Endodermal cell (in vitro differentiated cells): ENCODE data around the gene OVOL2. TPM values are rescaled to one million over a fixed set of nuclear protein-coding genes. Genes with fewer than 3 reads are reported as not detected.
"Not testable (repeated sequence)": the region's sequence is repeated elsewhere in the genome, so short reads cannot be mapped to it uniquely, and the experiment has no call there.

ENCODE experiments used
- DNase-seq: peaks from one replicate; pipeline ENCODE4 v3.0.0-alpha.2; 2017
- H3K27ac ChIP-seq: 2 replicates; pipeline ENCODE4 v1.5.1; 2013; ENCODE audit warnings: mild to moderate bottlenecking, low read depth, low read length, moderate library complexity
- H3K27me3 ChIP-seq: 2 replicates; pipeline ENCODE4 v1.6.1; 2013; ENCODE audit warnings: mild to moderate bottlenecking, low read length, moderate library complexity; ENCODE audit not compliant: insufficient read depth, control insufficient read depth, poor library complexity, severe bottlenecking
- H3K36me3 ChIP-seq: 2 replicates; pipeline ENCODE4 v1.7.0; 2013; ENCODE audit warnings: mild to moderate bottlenecking, low read length, moderate library complexity; ENCODE audit not compliant: control insufficient read depth, insufficient read depth
- H3K4me1 ChIP-seq: one replicate; pipeline ENCODE4 v1.7.0; 2013; ENCODE audit warnings: low read length; ENCODE audit not compliant: control insufficient read depth, insufficient read depth
- H3K4me3 ChIP-seq: 2 replicates; pipeline ENCODE4 v1.5.1; 2013; ENCODE audit warnings: mild to moderate bottlenecking, low read length, moderate library complexity
- H3K9ac ChIP-seq: 2 replicates; pipeline ENCODE4 v1.6.1; 2013; ENCODE audit warnings: mild to moderate bottlenecking, low read length, moderate library complexity; ENCODE audit not compliant: poor library complexity, severe bottlenecking; ENCODE audit errors: extremely low read depth
- H3K9me3 ChIP-seq: 2 replicates; pipeline ENCODE4 v1.6.1; 2013; ENCODE audit warnings: mild to moderate bottlenecking, low read length, moderate library complexity; ENCODE audit not compliant: control insufficient read depth
- H3K27ac Mint-ChIP-seq: 2 replicates; pipeline ENCODE4 v1.8.0; 2020; ENCODE audit warnings: mixed read lengths
- H3K27me3 Mint-ChIP-seq: 2 replicates; pipeline ENCODE4 v1.8.0; 2021; ENCODE audit warnings: mild to moderate bottlenecking, mixed read lengths; ENCODE audit not compliant: insufficient read depth
- H3K36me3 Mint-ChIP-seq: 2 replicates; pipeline ENCODE4 v1.8.0; 2020; ENCODE audit warnings: low read depth, mixed read lengths
- H3K4me1 Mint-ChIP-seq: 2 replicates; pipeline ENCODE4 v1.8.0; 2020; ENCODE audit warnings: mixed read lengths
- H3K4me3 Mint-ChIP-seq: 2 replicates; pipeline ENCODE4 v1.8.0; 2020; ENCODE audit warnings: mild to moderate bottlenecking, moderate library complexity, mixed read lengths
- H3K9me3 Mint-ChIP-seq: 2 replicates; pipeline ENCODE4 v1.8.0; 2020; ENCODE audit warnings: mild to moderate bottlenecking, mixed read lengths
- WGBS, 2 experiments: methylation state at CpG; one replicate each; pipeline versions ENCODE4 v1.1.5 to v1.1.7; 2013; ENCODE audit warnings: missing lambda C conversion rate in 2 of 2, mixed read lengths in 1 of 2; ENCODE audit not compliant: insufficient coverage in 1 of 2, insufficient read length in 1 of 2; 5-methylcytosine and 5-hydroxymethylcytosine counted together
- total RNA-seq, 2 donors: library from RNA; stranded (reverse); fragmentation: NEBNext Ultra II Directional in 1 of 2; extraction: Animal tissue kit (Norgen Biotek cat#: 25700) in 1 of 2; gene quantifications; 2 replicates in 1 of 2; 3 replicates in 1 of 2; pipeline ENCODE4 v1.2.1, GENCODE V29; 2021
- TF ChIP-seq, protein P1 (sequence below): fragments of 200-600 bp; sonication (generic); conservative IDR thresholded peaks from 2 replicates; pipeline ENCODE4 v1.5.0; 2021; ENCODE audit warnings: antibody characterized with exemption, mild to moderate bottlenecking

OVOL2 gene
- total RNA-seq, 2 donors from 2014 or later = 15.3 to 17.0 TPM

DNA sequence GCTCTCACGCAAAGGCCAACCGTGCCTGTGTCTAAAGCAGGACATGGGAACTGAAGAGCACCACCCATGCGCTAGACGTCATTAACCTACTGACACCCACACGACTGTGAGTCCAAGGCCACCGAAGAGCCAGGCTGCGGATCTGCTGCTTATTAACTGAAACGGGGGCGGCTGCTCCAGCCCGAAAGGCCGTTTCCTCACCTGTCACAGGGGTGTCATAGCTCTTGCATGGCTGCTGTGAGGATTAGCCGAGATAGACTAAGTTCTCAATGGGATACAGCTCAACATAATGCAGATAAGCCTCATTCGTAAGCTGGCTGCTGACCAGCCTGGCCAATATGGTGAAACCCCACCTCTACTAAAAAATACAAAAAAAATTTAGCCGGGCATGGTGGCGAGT lies 26.7 kb downstream of the OVOL2 start:
- no peaks in the 10 kb centered on the region for H3K27me3 Mint-ChIP-seq
- 87% methylated on average over 11 to 15 of the region's 15 CpGs for WGBS, 2 experiments

DNA sequence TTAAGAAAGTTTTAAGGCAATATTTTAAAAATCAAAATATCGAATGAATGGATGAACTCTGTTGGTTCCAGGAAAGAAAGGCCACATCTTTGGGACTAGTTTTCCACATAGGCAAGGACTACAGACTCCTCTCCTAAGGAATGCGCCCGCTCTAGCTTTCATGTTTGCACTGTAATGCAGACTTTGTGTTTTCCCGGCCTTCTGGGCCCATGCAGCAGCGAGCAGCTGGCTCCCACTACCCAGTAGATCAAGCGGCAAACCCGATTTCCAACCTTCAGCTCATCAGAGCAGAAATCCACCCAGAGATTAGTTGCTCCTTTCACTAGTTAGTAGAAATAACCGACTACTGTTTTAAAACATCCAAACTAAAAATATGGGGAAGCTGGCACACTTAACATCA lies 27.7 kb downstream of the OVOL2 start:
- Histone ChIP-seq H3K4me3 (no peak overlapping the region), H3K27ac (no peak overlapping the region), H3K36me3 (no peaks in the 10 kb centered on the region), H3K9me3 (no peaks in the 10 kb centered on the region), H3K27me3 (no peaks in the 10 kb centered on the region), H3K4me1 (peaks cover 10% of the 10 kb centered on the region), H3K9ac (no peak overlapping the region)
- no peaks in the 10 kb centered on the region for H3K9me3 Mint-ChIP-seq
- peaks cover 15% of the 10 kb centered on the region for H3K36me3 Mint-ChIP-seq
- TF ChIP-seq, protein P1, sequence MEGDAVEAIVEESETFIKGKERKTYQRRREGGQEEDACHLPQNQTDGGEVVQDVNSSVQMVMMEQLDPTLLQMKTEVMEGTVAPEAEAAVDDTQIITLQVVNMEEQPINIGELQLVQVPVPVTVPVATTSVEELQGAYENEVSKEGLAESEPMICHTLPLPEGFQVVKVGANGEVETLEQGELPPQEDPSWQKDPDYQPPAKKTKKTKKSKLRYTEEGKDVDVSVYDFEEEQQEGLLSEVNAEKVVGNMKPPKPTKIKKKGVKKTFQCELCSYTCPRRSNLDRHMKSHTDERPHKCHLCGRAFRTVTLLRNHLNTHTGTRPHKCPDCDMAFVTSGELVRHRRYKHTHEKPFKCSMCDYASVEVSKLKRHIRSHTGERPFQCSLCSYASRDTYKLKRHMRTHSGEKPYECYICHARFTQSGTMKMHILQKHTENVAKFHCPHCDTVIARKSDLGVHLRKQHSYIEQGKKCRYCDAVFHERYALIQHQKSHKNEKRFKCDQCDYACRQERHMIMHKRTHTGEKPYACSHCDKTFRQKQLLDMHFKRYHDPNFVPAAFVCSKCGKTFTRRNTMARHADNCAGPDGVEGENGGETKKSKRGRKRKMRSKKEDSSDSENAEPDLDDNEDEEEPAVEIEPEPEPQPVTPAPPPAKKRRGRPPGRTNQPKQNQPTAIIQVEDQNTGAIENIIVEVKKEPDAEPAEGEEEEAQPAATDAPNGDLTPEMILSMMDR = no peak
- H3K27me3 Mint-ChIP-seq = no peaks in the 10 kb centered on the region
- H3K4me3 Mint-ChIP-seq = no peak overlapping the region
- H3K4me1 Mint-ChIP-seq = peaks cover 36% of the 10 kb centered on the region
- DNase-seq = no peak
- peak overlapping the region; percentile 76 for H3K27ac Mint-ChIP-seq
- WGBS, 2 experiments = 86 to 88% methylated on average over 7 to 8 of the region's 8 CpGs

More for the DNA sequence above, 26.7 kb downstream of the OVOL2 start:
- no peak overlapping the region for H3K4me3 ChIP-seq
- H3K4me1 ChIP-seq = peaks cover 10% of the 10 kb centered on the region
- H3K27me3 ChIP-seq = no peaks in the 10 kb centered on the region
- H3K36me3 Mint-ChIP-seq = peaks cover 17% of the 10 kb centered on the region
- TF ChIP-seq, protein P1 = no peak
- H3K36me3 ChIP-seq = no peaks in the 10 kb centered on the region
- no peak overlapping the region for H3K4me3 Mint-ChIP-seq
- DNase-seq = peak; percentile 54
- H3K9ac ChIP-seq = no peak overlapping the region
- peak overlapping the region; percentile 17 for H3K27ac Mint-ChIP-seq
- no peaks in the 10 kb centered on the region for H3K9me3 Mint-ChIP-seq
- H3K9me3 ChIP-seq = no peaks in the 10 kb centered on the region
- peaks cover 36% of the 10 kb centered on the region for H3K4me1 Mint-ChIP-seq
- H3K27ac ChIP-seq = no peak overlapping the region

DNA sequence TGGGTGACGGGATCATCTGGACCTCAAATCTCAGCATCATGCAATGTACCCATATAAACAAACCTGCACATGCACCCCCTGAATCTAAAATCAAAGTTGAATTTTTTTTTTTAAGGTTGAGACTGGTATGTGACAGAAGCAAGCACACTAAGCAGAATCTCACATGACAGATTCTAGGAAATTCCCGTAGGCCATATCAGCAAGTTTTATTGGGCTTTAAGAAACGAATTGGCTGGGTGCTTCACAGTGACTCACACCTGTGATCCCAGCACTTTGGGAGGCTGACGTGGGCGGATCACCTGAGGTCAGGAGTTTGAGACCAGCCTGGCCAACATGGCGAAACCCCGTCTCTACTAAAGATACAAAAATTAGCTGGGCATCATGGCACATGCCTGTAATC lies 30.7 kb downstream of the OVOL2 start:
- not testable (repeated sequence) for H3K27me3 Mint-ChIP-seq, H3K27ac Mint-ChIP-seq, H3K4me1 ChIP-seq, H3K4me3 Mint-ChIP-seq, H3K9ac ChIP-seq, H3K9me3 ChIP-seq, H3K4me3 ChIP-seq, DNase-seq, H3K27ac ChIP-seq, H3K9me3 Mint-ChIP-seq, H3K27me3 ChIP-seq
- peaks cover 15% of the 10 kb centered on the region for H3K4me1 Mint-ChIP-seq
- peaks cover 13% of the 10 kb centered on the region for H3K36me3 ChIP-seq
- WGBS, 2 experiments = 92 to 93% methylated on average over 6 to 7 of the region's 7 CpGs
- H3K36me3 Mint-ChIP-seq = peaks cover 15% of the 10 kb centered on the region

DNA sequence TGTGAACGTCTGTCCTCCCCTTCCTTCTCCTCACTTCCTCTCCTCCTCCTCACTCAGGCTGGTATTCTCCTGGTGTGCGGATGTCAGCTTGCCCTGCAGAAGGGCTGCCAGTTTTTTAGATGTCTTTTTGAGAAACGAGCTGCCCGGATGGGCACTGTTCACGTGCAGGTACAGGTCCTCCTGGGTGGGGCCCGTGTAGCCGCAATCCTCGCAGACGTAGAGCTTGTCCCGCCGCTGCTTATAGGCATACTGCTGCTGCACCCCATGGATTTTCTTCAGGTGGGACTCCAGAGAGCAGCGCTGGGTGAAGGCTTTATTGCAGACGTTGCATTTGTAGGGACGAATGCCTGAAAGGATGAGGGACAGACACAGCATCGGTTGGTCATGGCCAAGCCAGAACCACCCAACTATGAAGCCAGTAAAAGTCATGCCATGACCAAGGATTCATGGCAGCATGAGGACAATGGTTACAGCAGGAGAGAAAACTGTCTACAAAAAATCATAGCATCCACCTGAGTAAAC lies 33.0 kb downstream of the OVOL2 start:
- TF ChIP-seq, protein P1 = no peak

More for the DNA sequence above, 33.0 kb downstream of the OVOL2 start:
- WGBS, 2 experiments = 91 to 93% methylated on average over 11 to 15 of the region's 15 CpGs
- Histone ChIP-seq H3K4me3 (no peak overlapping the region), H3K9ac (no peak overlapping the region), H3K36me3 (peaks cover 13% of the 10 kb centered on the region), H3K4me1 (no peaks in the 10 kb centered on the region), H3K27ac (no peak overlapping the region), H3K9me3 (peaks cover 11% of the 10 kb centered on the region), H3K27me3 (no peaks in the 10 kb centered on the region)
- no peak overlapping the region for H3K4me3 Mint-ChIP-seq
- peaks cover 2% of the 10 kb centered on the region for H3K27me3 Mint-ChIP-seq
- H3K36me3 Mint-ChIP-seq = peaks cover 15% of the 10 kb centered on the region
- no peak for DNase-seq
- H3K9me3 Mint-ChIP-seq = peaks cover 9% of the 10 kb centered on the region
- no peaks in the 10 kb centered on the region for H3K4me1 Mint-ChIP-seq
- no peak overlapping the region for H3K27ac Mint-ChIP-seq
